Activated gamma-delta T cell treated with Interleukin-2 at 50 U/mL for 16 hours (primary cell): ENCODE measurements around the gene SLC12A4.
"Not testable (repeated sequence)": the region's sequence is repeated elsewhere in the genome, so short reads cannot be mapped to it uniquely, and the experiment has no call there.

Experiments
- DNase-seq: peaks from one replicate; pipeline ENCODE4 v3.0.0-alpha.2; 2020

SLC12A4 gene

DNA sequence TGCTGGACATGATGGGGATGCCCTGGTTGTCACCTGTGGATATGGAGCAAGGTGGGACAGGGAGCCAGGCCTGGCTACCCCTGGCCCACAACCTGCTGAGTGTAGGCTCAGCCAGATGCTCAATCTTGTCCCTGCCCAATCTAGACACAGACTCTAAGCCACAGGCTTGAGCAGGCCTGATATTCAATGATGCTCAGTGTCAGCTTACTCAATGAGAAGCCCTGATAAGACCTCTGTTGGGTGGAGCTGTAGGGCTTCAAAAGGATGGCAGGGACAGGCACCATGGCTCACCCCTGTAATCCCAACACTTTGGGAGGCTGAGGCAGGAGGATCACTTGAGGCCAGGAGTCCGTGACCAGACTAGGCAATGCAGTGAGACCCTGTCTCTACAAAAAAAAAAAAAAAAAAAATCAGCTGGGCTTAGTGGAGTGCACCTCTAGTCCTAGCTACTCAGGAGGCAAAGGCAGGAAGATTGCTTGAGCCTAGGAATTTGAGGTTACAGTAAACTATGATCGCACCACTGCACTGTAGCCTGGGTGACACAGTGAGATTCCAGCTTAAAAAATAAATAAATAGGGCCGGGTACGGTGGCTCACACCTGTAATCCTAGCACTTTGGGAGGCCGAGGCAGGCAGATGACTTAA is 27.9 kb downstream of the SLC12A4 start:
- no peak for DNase-seq

DNA sequence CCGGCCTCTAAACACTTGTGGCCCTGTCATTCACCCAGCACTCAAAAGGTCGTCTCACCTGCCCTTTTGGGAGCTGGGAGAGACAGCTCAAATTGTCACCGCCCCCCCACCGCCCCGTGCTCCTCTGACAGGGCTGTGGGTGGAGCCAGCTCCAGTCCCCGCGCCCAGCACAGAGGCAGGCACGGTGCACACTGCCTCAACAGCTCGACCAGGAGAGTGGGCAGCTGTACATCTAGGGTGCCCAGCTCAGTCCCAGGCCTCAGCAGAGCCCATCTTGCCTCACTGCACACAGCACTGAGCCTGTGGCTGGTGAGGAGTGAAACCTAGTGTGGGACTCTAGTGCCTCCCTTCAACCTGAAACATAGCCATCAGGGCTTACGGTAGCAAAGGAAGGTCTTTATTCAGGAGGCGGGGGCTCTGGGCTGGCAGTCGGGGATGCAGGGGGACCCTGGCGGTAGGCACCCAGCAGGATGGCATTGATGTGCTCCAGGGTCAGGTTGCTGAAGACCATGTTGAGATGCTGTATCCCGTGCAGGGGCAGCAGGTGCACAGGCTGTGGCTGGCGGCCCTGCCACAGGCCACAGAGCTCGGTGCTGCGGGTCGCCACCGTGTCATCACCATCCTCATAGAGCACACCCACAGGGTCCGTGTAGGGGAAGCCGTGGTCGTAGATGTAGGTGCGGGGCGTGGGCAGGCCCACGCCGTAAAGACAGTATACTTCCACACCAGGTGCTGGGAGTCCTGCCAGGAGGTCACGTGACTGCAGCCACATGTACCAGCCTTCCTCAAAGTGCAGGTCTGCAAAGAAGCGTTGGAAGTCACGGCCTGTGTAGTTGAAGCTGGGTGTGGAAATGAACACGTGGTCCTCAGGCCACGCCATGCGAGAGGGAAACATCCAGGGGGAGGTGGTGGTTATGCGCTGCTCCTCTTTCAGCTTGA is 28.7 kb downstream of the SLC12A4 start:
- peak; percentile 37 for DNase-seq

DNA sequence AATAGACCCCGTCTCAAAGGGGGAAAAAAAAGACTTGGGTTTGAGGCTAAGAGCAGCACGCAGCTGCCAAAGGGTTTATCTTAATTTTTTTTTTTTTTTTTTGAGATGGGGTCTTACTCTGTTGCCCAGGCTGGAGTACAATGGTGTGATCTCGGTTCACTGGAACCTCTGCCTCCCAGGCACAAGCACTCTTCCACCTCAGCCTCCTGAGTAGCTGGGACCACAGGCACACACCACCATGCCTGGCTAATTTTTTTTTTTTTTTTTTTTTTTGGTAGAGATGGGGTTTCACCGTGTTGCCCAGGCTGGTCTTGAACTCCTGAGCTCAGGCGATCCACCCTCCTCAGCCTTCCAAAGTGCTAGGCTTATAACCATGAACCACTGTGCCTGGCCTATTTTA is 30.7 kb downstream of the SLC12A4 start:
- not testable (repeated sequence) for DNase-seq

DNA sequence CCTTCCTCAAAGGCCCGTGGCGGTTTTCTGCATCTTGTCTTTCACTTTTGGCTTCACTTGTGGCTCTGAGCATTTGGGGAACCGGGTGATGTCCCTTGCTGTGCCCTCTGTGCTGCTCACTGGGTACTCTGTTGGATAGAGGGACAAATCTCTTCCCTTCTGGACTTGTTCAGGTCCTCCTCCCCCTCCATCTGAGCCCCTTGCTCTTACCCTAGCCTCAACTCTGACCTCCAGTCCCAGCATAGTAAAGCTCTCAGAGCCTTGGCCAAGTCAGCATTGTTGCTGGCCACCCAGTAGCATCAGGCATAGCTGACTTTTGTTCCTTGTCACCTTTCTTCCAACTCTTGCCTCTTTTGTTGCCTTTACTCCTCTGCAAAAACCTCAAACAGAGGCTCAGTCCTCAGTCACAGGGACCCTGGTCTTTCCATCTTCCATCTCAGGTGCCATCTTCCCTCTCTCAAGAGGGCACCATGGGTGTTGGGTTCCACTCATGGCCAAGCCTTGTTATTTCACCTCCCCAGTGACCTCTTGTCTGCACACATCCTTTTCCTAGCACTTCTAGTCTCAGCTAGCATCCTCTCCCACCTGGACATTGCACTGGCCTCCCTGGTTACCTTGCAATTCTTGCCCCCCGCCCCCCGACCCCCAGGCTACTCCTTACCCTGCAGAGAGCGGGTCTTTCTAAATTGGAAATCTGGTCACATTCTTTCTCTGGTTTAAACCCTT is 31.4 kb downstream of the SLC12A4 start:
- DNase-seq, result peak; percentile 76

DNA sequence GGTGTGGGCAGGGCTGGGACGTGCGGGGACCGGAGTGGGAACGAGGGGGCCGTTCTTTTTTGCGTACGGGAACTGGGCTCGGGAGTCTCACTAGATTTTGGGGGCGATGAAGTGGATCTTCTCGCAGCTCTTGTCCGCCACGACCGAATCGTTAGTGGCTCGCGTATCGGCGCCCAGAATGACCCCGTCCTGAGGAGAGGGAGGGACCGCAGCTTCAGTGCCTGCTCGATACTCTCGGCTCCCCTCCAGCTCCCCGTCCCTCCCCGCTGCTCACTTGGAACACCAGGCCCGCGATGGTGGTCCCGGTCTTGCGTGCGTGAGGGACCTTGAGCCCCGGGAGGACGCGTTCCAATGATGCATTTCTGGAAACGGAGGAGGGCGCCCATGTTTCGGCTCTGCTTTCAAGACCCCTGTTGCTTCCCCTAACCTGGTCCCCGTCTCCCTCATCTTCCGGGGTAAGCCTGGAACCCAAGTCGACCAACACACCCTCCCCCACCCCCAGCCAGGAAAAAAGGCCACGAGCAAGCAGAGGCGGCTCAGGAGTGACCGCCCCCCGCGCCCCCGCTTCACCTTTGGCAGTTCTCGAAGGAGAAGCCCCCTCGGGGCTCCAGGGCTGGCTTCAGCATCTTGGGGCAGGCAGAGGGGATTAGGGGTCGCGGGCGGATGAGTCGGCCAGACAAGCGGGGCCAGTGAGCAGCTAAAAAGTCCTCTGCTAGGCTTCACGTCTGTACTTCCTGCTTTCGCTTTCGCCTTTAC is 32.1 kb downstream of the SLC12A4 start, which contains the start of gene PSMB10:
Gene PSMB10 (minus strand): TSS at position 727 of the 756 bp plus-strand sequence. CDS start 101 bp downstream, at position 626.
- DNase-seq, result peak; percentile 16

DNA sequence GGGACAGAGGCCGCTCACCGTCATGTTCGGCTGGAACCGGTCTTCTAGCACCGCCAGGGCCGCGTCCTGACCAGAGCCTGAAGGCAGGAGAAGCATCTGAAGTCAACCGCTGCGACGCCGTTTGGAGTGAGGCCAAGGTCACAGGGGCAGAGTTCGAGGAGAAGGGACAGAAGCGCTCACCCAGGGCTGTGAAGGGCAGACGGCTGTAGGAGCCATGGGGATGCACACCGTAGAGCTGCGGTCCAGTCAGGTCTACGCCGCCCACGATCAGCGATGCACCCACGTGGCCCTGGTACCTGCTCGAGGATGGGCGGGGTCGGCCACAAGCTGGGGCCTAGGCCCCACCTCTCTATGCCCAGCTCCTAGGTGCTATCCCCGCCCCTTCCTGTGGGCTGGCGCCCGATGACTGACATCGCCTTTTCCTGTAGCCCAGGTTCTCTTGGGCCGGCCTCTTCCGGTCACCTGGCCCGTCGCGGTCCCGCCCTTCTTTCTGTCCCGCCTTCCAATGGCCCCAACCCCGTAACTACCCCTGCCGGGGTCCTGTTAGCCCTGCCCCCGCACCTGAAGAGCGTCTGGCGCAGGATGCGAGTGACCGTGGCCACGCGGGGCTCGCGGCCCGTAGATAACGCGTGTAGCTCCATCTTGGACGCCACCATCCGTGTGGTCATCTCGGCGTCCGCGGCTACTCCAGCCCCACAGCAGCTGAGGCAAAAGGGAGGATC is 32.9 kb downstream of the SLC12A4 start:
- DNase-seq, result peak; percentile 95

DNA sequence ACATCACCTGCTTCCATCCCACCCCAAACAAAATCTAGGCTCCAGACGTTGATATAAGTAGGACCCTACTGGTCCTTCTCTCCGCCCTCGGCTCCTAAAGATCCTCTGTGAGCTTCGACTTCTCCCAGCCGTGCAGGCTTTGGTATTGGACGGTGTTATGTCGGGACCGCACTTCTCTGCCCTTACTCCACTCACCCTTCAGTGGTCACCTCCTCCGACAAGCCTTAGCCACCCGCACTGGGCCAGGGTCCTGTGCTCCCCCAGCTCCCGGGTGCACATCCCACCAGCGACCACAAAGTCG is 33.4 kb downstream of the SLC12A4 start:
- DNase-seq, result no peak

DNA sequence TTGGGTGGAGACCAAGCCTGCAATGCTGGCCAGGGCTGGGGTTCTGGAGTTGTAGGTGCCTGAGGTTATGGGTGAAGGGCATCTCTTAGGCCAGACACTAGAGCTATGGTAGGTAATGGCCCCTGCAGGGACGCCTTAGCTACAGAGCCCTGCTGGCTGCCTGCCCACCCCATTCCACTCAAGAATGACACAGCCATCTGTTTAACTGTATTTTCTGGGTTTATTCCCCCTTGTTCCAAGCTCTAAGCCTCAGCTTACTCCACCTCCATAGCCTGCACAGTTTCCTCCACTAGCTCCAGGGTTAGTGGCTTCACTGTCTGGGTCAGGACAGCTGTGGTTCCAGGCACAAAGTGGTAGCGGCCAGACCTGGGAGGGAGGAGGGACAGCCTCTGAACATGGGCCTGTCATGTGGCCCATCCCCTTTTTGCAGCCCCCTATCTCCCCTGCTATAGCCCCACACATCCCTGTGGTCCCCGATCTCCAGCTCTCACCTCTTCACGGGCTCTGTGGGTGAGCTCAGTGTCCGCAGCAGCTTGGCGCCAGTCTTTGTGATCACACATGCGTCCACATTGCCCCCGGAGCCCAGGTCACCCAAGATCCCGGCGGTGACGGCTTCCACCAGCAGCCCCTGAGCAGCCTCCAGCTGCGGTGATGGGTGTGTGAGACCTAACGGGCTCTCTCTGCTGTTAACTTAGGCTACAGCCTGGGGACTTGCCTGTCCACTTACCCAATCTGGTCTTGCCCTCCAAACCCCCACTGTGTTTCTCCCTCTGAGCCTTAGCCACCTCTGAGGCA is 33.9 kb downstream of the SLC12A4 start:
- no peak for DNase-seq

DNA sequence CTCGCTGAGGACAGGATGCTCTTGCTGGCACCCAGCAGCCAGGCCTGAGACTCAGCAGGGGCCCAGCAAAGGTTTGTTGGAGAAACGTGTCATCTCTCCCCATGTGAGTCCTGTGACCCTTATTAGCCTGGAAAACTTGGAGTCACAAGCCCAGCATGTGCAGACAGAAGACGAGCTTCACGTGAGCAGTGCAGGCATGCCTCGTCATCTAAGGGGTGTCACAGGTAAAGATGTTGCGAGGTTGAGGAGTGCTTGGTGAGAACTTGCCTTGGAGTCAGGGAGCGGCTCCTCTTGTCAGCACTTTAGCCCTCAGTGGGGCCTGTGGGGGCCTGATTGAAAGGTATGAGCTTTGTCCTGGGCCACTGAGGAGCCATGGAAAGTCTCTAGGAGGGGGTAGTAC is 34.6 kb downstream of the SLC12A4 start:
- DNase-seq, result no peak

DNA sequence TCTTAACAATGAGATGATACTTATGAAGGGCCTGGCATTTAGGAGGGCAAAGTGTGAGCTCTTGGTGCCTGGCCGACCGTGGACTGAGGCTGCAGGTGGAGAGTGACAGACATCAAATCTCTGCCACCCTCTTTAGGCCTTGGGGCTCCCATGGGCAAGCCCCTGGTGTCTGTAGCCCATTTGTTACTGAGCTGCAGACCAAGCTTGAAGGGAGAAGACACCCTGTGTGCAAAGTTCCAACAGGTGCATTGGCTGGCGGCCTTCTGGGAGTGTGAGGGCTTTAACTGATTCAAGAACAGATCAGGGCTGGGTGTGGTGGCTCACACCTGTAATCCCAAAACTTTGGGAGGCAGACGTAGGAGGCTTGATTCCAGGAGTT is 36.0 kb downstream of the SLC12A4 start:
- DNase-seq, result no peak

DNA sequence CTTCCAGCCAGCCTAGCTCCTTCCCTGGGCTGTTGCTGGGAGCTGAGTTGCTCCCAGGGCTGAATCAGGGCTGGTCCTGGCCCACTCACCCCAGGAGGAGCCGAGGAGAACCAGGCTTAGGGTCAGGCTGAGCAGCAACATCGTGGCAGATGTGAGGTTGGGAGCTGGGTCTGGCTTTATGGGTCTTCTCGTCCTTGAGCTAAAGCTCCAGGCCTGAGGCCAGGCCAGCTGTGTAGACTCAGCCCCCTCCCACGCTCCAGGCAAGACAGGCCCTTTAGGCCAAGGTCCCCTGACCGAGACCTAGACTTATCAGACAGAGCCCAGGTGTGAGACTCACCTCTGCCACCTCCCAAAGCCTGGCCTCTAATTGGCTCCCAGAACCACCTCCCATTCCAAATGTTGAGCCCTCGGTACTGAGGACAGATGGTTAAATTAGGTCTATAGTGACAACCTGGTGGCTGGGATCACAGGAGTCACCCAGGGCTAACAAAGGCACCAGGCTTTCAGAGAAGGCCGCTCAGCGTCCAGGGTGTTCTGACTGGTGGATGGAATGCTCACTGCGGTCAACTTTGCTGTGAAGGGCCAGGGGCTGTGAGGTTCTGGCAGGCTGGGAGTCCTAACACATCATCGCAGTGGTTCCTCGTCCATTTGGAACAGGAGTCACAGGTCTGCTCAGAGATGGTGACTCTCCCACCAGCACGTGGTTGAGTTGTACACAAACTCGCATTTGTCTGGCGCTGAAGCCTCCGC is 36.5 kb downstream of the SLC12A4 start, which contains the start of gene CTRL:
Gene CTRL (minus strand): TSS at position 151 of the 750 bp plus-strand sequence. CDS start 10 bp downstream, at position 141.
- DNase-seq, result no peak

DNA sequence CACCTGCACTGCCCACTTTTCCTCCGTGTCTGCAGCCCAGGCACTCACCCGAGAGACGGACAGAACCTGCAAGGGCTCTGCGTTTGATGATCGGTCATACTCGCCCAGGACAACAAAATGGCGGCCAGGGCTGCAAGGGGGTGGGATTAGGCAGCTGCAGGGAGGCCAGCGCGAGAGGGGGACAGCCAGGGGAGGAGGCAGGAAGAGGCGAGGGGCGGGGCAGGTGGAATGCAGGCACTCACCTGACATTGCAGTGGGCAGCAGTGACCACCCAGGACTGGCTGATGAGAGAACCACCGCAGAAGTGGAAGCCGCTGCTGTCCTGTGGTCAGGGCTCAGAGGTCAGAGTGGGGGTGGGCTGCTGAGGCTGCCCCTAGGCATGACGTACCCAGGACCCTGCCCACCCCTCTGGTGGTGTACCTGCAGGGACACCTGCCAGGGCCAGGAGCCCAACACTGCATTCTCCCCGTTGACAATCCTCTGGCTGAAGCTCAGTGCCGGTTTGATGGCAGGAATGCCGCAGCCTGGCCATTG is 37.7 kb downstream of the SLC12A4 start:
- DNase-seq, result no peak

DNA sequence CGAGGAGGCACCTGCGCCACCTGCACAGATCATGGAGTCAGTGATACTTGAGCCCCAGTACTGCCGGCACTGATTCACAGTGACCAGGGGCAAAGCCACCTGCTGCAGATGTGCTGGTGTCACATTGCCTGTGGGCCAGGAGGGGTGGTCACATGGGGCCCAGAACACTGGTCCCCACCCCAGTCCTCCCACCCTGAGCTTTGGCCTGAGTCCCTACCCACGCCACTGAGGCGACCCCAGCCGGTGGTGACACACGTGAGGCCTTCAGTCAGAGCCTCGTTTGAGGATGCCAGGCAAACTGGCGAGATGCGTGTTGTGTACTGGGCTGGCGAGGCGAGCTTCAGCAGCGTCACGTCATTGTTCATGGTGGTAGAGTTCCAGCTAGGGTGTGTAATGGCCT is 38.2 kb downstream of the SLC12A4 start:
- no peak for DNase-seq

DNA sequence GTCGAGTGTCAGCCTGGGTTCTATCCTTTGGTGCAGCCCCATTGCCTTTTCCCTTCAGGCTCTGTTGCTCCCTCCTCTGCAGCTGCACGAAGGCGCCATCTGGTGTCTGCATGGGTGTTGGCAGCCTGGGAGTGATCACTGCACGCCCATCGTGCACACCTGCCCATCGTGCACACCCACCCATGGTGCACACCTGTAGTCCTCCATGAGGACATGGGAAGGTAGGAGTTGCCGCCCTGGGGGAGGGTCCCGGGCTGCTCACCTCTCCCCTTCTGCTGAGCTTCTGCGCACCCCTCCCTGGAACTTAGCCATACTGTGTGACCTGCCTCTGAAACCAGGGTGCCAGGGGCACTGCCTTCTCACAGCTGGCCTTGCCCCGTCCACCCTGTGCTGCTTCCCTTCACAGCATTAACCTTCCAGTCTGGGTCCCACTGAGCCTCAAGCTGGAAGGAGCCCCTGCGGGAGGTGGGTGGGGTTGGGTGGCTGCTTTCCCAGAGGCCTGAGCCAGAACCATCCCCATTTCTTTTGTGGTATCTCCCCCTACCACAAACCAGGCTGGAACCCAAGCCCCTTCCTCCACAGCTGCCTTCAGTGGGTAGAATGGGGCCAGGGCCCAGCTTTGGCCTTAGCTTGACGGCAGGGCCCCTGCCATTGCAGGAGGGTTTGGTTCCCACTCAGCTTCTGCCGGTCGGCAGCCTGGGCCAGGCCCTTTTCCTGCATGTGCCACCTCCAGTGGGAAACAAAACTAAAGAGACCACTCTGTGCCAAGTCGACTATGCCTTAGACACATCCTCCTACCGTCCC is 39.7 kb downstream of the SLC12A4 start:
- peak; percentile 70 for DNase-seq

DNA sequence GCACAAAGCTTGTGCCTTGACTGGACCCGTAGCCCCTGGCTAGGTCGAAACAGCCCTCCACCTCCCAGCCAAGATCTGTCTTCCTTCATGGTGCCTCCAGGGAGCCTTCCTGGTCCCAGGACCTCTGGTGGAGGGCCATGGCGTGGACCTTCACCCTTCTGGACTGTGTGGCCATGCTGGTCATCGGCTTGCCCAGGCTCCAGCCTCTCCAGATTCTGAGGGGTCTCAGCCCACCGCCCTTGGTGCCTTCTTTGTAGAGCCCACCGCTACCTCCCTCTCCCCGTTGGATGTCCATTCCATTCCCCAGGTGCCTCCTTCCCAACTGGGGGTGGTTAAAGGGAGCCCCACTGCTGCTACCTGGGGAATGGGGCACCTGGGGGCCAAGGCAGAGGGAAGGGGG is 40.3 kb downstream of the SLC12A4 start:
- DNase-seq, result no peak

DNA sequence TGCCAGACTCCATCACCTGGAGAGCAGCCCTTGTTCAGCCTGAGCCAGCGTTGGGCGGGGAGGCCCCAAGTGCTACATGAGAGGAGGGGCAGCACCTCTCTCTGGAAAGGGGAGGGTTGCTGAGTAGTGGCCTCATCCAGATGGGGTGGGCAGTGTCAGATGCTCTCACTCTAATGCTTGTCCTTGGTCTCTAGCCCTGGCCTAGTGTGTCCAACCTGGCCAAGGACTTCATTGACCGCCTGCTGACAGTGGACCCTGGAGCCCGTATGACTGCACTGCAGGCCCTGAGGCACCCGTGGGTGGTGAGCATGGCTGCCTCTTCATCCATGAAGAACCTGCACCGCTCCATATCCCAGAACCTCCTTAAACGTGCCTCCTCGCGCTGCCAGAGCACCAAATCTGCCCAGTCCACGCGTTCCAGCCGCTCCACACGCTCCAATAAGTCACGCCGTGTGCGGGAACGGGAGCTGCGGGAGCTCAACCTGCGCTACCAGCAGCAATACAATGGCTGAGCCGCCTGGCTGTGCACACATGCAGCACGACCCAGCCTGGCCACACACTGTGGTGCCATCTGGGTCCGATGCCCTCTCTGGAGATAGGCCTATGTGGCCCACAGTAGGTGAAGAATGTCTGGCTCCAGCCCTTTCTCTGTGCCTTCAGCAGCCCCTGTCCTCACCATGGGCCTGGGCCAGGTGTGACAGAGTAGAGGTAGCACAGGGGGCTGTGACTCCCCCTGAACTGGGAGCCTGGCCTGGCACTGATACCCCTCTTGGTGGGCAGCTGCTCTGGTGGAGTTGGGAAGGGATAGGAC is 41.1 kb downstream of the SLC12A4 start:
- no peak for DNase-seq

DNA sequence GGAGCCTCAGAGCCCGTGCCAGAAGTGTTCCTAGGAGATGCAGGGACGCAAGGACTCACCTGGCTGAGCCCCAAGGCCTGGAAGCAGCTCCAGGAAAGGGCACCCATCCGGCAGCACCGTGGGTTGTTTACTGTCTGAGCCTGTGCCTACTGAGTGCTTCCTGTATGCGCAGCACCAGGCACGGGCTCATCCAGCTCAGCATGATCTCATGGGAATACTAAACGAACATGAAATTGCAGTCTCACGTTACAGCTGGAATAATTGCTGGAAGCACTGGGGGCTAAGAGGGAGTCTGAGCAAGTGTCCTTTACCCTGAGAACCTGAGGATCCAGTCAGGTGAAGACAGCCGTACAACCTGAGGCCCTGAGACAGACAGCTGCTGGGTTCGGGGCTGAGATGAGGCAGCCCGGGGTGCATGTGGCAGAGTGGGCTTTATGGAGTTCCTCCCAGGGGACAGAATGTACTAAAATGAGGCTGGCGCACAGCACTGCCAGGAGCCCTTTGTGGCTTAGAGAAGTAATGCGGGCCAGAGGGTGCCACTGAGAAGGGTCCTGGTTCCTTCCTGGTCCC is 42.2 kb downstream of the SLC12A4 start:
- no peak for DNase-seq
